GM18519 (cell line): ENCODE results near the gene DIO1.

Experiments used
- ATAC-seq: cut with Tn5 transposase; IDR thresholded peaks from one replicate; pipeline ENCODE4 v1.9.1; 2021; ENCODE audit warnings: mild to moderate bottlenecking, moderate library complexity; ENCODE audit not compliant: unreplicated experiment, low FRiP score

The DIO1 gene

DNA sequence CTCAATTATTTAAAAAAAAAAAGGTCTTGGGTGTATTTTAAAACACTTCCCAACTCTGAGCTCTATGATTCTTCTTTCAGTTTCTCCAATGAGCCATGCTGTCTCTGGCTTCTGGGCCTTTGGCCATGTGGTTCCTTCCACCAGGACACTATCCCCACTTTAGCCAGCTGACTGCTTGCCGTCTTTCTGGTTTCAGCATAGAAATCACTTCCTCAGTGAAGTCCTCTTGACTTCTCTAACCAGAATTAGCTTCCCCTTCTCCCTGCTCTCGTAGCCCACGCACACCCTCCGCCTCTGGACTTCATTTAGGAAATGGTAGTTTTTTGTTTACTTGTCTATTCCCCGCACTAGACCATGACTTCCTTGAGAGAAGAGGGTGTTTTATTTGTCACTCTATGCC lies 1.1 kb upstream of the DIO1 start:
- ATAC-seq = no peak

DNA sequence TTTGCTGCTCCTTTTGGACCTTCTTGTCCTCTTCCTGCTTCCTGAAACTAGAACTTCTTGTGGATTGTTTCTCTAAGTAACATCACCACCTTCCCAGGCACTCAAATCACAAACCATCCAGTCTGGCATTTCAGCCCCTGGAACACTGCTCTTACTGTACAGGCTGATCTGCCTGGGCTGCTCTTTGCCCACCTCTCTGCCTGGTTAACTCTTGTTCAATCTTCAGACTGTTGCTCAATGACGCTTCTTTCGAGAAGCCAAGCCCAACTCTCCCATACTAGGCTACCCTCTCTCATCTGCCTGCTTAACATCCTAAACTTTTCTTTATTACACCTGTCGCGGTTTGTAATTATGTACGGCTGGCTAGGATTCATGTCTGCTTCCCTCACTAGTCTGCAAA lies 657 bp downstream of the DIO1 start:
- ATAC-seq = no peak

DNA sequence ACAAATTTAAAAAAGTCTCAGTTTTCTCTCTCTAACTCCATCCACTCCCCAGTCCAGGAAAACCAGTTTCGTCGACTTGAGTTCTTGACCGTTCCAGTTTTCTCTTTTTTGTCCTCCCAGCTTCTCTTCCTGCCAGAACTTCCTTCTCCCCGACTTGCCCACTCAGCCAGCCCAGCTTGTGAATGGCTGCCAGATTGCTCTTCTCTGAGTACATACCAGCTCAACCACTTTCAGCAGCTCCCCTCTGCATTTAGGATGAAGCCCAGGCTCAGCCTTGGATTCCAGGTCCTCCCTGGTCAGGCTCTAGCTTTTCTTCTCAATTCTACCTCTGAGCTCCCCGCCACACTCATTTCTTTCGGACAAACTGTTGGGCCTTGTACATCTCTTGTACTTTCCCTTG lies 1.4 kb downstream of the DIO1 start:
- ATAC-seq = no peak

DNA sequence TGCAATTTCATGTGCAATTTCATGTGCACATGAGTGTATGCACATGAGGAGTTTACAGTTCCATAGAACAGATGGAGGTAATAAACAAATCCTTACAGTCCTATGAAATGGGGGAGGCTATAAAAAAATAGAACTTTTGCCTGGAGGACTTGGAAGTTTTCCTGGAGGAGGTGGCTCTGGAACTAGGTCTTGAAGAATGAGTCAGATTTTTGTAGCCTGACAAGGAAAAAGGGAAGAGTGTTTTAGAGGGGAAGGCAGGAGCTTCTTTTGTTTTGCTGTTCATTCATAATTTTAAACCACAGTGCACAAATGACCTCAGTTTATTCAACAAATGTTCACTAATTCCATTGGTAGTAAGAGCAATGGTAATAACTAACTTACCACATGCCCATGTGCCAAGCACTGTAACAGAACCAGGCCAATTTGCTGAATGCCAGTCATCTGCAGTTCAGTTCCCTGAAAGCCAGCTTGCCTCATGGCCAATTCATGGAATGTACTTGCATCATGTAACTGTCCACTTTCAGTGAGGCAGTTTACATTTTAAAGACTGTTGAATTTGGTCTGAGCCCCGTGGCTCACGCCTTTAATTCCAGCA lies 2.7 kb downstream of the DIO1 start:
- ATAC-seq = no peak

DNA sequence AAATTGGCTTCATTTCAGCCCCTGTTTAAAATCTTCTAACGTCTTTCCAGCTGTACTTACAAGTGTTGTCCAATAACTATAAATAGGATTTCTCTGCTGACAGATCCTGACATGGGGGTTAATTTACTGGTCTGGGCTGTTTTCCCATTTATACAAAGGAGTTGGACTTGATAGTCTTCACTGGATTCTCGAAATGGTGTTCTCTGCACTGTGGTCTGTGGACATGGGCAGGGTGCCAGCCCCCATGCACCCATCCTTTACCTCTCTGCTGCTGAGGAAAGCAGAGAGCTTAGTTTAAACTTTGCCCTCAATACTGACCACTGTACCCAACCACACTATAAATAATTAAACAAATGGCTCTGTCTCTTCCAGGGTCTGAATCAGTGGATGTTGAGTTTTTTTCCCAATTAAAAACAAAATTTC lies 5.2 kb downstream of the DIO1 start:
- no peak for ATAC-seq

DNA sequence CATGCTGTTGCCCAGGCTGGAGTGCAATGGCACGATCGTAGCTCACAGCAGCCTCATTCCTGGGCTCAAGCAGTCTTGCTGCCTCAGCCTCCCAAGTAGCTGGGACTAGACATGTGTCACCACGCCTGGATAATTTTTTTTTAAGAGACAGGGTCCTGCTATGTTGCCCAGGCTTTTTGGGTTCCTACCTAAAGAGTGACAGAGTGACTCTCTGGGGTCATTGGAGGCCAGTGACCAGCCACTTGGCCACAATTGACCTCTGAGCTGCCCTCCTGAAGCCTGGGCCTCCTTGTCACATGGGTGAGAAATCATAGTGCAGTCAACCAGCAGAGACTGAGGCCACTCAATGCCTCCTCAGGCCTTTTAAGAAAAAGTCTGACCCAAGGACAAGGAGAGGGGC lies 5.7 kb downstream of the DIO1 start:
- ATAC-seq = no peak

DNA sequence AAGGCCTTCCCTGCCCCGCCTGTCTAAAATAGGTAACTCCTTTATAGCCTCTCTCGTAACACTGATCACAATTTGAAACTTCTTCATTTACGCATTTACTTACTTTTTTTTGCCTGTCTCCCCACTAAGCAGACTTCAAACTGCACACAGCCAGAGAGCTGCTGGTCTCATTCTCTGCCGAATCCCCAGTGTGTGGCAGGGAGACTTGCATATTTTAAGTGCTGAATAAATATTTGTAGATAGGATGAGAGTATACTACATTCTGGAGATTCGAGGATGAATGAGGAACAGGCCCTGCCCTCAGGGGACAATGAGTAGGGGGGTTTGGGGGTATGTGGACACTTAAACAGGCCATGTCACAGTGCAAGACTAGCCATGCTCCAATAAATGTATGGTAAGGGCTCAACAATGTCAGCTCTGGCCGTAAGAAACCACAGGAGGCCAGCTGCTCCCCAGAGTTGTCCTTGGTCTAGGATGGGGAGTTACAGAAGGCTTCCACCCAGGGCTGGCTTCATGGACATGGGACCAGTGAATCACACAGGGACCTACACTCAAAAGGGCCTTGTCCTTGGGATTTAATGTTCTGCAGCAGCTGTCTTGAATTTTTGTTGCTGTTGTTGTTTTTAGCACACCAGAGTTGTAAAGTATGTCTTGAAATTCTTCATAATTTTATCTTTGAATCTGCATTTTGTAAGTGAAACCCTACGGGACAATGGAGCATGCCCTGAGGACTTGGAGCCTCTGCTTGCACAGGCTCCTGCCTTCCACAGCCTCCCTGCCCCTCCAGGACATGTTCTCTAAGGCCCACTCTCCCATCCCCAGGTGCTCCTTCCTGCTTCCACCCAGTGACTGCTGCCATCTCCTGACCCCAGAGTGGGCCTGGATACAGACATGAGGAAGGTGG lies 8.5 kb downstream of the DIO1 start:
- no peak for ATAC-seq

DNA sequence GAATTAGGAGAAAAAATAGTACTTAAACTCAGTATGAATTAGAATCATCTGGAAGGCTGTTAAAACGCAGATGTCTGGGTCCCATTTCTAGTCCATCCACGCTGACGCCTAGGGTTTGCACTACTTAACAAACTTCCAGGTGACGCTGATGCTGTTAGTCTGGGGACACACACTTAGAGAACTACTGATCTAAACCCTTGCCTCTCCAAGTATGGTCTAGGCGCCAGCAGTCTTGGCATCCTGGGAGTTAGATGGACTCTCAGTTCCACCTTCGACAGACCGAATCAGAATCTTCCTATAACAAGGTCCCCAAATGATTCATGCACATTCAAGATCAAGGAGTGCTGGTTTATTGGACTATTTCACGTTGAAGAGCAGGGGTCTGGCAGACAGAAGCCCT lies 11.5 kb downstream of the DIO1 start:
- ATAC-seq = no peak

DNA sequence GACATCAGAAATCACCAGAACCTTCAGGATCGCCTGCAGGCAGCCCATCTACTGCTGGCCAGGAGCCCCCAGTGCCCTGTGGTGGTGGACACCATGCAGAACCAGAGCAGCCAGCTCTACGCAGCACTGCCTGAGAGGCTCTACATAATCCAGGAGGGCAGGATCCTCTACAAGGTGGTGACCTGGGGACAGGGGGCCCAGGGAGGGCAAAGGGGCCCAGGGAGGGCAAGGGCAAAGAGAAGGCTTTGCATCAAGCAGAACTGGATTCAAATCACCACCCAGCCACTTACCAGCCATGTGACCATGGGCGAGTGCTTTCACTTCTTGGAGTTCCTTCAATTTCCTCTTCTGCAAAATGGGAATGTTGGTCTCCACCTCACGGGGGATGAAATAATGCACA lies 12.1 kb downstream of the DIO1 start:
- ATAC-seq = no peak

DNA sequence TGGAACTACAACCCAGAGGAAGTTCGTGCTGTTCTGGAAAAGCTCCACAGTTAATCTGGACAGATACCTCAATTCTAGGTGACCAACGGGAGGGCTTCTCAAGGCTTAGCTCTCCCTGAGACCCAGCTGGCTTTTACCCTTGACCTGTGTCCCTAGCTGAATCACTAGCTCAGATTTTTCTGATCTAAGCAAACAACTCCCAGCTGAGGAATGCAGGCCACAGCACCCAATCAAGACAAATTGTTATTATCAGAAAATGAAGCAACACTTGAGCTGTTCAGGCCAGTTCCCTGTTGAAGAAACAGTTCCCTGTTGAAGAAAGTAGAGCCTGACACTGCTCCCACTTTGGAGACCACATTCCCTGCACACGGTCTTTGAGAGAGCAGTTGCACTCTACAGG lies 16.0 kb downstream of the DIO1 start:
- ATAC-seq = no peak

DNA sequence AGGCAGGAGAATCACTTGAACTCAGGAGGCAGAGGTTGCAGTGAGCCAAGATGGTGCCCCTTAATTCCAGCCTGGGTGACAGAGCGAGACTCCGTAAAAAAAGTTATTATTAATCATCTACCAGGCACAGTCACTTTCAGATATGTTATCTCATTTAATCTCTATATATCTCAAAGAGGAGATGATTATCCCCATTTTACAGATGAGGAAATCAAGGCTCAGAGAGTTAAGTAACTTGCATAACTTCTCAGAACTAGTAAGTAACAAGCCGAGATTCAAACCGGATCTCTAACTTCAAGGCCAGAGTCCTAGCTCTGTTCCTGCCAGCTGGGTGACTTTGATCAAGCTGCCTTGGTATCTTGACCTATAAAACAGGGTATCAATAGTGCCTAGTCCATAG lies 17.5 kb downstream of the DIO1 start:
- ATAC-seq = no peak

DNA sequence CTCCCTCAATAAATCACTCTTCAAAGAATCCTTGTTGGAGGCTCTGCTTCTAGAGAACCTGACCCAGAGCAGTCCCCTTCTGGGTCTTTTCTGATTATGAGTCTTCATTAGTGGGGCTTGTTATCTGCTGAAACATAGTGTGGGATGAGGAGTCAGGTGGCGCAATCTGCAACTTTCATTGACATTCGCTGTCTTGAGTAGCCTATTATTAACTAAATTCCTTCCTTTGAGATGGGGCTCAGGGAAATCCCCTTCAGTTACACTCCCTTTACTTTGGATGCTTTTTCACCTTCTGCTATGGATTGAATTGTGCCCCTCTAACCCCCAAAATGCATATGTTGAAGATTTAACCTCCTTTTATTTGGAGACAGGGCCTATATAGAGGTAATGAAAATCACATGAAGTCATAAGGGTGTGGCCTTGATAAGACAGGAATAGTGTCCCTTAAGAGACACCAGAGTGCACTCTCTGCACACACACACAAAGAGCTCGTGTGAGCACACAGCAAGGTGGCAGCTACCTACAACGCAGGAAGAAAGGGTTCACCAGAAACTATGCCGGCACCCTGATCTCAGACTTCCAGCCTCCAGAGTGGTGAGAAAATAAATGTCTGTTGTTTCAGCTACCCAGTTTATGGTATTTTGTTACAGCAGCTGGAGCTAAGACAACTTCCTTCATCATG lies 19.5 kb downstream of the DIO1 start:
- no peak for ATAC-seq

DNA sequence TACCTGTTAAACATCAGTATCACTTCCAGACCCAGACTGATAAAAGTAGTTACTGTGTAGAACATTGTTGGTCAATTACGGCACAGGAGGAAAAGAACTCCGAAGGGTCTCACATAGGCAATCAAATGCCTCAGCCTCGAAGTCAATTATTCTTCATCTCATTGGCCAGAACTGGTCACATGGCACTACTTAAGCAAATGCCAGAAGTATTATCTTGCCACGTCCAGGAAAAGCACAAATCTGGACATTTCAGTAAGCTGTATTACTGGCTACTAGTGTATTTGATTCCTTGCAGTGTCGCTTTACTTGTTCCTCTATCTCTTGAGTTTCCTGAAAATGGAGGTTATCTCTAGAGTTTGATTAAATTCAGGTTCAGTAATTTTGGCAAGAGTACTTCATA lies 24.4 kb downstream of the DIO1 start:
- no peak for ATAC-seq

DNA sequence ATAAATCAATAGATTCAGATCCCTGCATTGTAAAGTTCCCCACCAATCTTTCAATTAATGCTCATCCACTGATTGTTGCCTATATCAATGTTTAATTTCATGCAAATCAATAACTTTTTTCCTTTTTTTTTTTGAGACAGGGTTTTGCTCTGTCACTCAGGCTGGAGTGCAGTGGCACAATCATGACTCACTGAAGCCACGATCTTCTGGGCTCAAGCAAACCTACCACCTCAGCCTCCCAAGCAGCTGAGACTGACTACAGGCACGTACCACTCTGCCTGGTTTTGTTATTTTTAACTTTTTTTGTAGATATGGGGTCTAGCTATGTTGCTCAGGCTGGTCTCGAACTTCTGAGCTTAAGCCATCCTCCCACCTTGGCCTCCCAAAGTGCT lies 25.7 kb downstream of the DIO1 start:
- ATAC-seq = no peak

DNA sequence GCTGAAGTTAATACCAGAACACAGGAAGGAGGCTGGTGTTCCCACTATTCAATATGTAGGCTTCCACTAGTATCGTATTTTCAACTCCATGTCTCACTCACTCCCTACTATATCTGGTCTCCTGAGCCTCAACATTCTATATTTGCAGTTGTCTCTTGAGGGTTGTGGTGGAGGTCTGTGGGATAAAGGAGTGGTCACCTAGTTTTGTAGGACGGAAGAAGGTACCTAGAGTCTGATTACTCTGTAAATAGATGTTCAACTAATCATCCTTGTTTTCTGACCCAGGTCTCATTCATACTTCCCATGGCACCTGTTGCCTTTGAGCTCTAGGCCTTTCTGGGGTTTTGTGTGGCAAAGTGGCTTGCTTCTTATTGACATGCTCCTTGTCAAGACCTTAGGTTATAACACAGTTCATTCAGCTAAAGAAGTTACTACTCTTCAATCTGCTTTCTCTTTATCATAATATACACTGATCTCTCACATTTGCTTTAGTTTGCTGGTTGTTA lies 33.4 kb downstream of the DIO1 start:
- no peak for ATAC-seq

DNA sequence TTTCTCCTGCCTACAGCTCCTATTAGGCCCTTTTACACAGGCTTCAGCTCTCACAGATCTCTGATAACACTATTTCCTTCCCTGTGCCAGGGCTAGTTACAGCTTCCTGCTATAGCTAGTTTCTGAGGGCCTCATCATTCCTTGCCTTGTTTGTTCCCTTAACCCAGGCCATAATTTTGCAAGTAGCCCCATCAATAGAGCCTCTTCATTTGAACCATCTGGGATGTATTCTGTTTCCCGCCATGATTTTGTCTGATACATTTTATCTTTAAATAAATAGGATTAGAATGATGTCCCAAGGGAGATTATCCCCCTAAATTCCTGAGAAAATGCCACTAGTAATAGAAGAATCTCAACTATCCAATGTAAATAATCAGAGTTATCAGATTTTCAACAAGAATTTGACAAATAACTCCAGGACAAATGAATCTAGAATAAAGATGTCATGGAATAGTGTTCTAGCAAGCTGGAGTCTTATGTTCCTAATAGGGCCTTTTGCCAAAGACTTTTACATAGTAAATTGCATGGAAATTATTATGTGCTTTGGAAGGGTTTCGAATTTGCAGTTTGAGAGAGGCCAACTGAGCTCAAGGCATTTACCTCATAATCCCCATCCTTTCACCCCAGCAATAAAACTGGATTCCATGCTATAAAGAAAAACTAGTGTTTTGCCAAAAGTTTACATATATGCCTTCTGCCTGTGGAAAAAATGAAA lies 35.4 kb downstream of the DIO1 start:
- ATAC-seq = no peak

DNA sequence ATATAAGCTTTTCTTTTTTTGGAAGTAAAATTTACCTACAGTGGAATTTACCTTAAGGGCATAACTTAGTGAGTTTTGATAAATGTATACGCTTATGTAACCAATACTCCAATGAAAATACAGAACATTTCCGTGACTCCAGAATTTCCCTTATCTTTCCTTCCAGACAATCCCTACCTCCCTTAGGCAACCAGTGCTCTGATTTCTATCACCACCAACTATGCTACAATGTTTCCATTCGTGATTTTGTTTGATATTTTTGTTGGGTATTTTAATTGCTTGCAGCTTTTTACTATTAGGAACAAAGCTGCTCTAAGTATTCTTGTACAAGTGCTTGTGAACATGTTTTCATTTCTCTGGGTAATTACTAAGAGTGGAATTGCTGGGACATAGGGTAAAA lies 36.9 kb downstream of the DIO1 start:
- ATAC-seq = no peak

DNA sequence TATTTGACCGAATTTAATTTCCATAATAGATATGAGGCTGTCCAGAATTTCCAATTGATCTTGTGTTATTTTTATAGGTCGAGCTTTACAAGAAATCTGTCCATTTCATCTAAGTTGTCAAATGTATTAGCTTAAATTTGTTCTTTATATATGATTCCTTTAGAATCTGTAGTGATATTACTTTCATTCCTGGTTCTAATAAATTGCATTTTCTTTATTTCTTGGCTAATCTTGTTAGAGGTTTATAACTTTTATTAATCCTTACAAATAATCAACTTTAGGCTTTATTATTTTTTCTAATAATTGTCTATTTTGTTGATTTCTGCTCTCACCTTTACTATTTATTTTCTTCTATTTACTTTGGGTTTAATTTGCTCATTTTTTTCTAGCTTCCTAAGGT lies 37.5 kb downstream of the DIO1 start:
- ATAC-seq = no peak

DNA sequence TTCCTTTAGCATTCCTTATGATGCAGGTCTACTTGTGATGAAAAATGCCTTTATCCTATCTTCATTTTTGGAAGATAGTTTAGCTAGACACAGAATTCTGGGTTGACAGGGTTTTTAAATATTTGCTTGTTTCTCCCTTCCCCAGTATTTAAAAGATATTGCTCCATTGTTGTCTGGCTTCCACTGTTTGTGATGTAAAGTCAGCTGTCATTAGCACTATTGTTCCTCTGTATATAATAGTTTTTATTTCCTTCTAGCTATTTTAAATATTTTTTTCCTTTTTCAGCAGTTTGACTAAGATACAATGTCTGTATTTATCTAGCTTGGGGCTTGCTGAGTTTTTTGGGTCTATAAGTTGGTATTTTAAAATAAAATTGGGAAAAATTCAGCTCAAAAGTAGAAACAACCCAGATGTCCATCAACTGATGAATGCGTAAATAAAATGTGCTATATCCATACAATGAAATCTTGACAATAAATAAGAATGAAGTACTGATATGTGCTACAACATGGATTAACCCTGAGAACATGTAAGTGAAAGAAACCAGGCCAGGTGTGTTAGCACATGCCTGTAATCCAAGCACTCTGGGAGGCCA lies 40.3 kb downstream of the DIO1 start:
- ATAC-seq = no peak

DNA sequence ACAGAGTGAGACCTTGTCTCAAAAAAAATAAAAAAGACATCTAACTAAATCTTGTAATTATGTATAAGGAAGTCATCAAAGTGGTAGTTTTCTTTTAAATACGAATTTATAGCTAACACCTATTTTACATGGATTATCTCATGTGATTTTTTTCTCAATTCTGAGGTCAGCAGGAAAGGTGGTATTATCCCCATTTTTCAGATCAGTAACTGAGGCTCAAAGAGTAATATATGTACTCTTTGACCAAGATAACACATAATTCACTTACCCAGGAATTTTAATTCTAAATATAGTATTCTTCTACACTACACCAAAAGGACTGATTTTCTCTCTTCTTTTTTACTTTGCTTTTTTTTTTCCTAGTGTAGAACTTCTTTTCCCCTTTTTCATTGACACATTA lies 42.4 kb downstream of the DIO1 start:
- ATAC-seq = no peak
